Mesangial cell (primary cell): ENCODE measurements around the gene SCN3B. TPM values are rescaled to one million over a fixed set of nuclear protein-coding genes. Genes with fewer than 3 reads are reported as not detected.

Experiments
- total RNA-seq: library from RNA; depleted of rRNA; stranded (reverse); fragments of >200 nt; gene quantifications from 2 replicates; pipeline ENCODE4 v1.2.3, GENCODE V29; 2015

SCN3B gene, protein sequence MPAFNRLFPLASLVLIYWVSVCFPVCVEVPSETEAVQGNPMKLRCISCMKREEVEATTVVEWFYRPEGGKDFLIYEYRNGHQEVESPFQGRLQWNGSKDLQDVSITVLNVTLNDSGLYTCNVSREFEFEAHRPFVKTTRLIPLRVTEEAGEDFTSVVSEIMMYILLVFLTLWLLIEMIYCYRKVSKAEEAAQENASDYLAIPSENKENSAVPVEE
- total RNA-seq = under 0.01 and 0.25 TPM in 2 replicates

DNA sequence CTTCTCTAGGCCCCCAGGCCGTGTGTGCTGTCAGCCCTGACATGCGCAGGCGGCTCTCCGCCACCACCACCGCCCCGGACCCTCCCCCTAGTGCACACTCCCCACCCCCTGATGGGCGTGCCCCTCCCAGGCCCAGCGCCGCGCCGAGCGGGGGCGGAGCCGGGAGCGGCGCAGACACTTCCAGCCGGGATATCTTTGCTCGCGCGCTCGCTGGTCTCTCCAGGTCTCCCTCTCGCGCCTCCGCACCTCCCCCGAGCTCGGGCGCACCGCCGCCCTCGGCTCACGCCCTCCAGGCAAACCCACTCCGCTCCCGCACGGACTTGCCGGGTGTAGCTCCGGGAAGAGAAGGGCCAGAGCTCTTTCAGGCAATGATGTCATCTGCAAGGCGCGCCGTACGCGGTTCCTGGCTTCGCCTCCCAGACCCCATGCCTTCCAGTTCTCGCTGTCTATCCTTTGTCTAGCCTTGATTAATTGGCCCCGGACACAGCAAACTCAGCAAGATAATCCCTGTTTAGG is at the start of gene SCN3B:
Gene SCN3B, minus strand, starts transcription at position 59 of the 516 bp plus-strand sequence. CDS start 823 bp downstream, outside the sequence.

Other genes with a start within 250 kb of the SCN3B start
- 5.4 and 11.0 TPM in 2 replicates for gene GRAMD1B, start 224.4 kb downstream of the SCN3B start, total RNA-seq
- gene ZNF202, start 87.0 kb upstream of the SCN3B start, total RNA-seq = 3.6 and 8.1 TPM in 2 replicates
- gene OR6X1, start 99.9 kb upstream of the SCN3B start, total RNA-seq = not detected in 2 replicates
- gene OR6M1, start 151.7 kb upstream of the SCN3B start, total RNA-seq = not detected in 2 replicates
- gene TMEM225, start 231.0 kb upstream of the SCN3B start, total RNA-seq = not detected in 2 replicates
- gene OR8D4, start 247.5 kb upstream of the SCN3B start, total RNA-seq = not detected in 2 replicates